Measurements from ENCODE around the gene ZNF598.

DNA sequence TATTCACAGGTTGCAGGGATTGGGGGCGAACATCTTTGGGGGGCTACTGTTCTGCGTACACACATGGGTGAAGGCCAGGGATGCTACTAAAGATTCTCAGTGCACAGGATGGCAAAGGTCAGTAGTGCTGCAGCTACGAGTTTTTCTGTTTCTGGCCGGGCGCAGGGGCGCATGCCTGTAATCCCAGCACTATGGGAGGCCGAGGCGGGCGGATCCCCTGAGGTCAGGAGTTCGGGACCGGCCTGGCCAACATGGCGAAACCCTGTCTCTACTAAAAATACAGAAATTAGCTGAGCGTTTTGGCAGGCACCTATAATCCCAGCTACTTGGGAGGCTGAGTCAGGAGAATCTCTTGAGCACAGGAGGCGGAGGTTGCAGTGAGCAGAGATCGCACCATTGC is 3.9 kb upstream of the ZNF598 start:
- TF ChIP-seq, protein P1, sequence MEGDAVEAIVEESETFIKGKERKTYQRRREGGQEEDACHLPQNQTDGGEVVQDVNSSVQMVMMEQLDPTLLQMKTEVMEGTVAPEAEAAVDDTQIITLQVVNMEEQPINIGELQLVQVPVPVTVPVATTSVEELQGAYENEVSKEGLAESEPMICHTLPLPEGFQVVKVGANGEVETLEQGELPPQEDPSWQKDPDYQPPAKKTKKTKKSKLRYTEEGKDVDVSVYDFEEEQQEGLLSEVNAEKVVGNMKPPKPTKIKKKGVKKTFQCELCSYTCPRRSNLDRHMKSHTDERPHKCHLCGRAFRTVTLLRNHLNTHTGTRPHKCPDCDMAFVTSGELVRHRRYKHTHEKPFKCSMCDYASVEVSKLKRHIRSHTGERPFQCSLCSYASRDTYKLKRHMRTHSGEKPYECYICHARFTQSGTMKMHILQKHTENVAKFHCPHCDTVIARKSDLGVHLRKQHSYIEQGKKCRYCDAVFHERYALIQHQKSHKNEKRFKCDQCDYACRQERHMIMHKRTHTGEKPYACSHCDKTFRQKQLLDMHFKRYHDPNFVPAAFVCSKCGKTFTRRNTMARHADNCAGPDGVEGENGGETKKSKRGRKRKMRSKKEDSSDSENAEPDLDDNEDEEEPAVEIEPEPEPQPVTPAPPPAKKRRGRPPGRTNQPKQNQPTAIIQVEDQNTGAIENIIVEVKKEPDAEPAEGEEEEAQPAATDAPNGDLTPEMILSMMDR (IDR thresholded peaks at IDR 0.05), result no peak
- no peak for TF ChIP-seq POLR2AphosphoS5 (IDR thresholded peaks at IDR 0.05)
- no peak for TF ChIP-seq POLR2A (IDR thresholded peaks at IDR 0.05)
- no peak for TF ChIP-seq EP300 (IDR thresholded peaks at IDR 0.05; ENCODE audit: low read depth)
